HepG2 (cell line): ENCODE measurements around the gene SERPINI1. TPM values are rescaled to one million over a fixed set of nuclear protein-coding genes. Genes with fewer than 3 reads are reported as not detected.

Source experiments
- ARID5B ChIP-seq: IDR thresholded peaks from 2 replicates; pipeline ENCODE4 v1.4.0; 2020; ENCODE audit warnings: mild to moderate bottlenecking, missing genetic modification reagents
- ATF7-NPFF ChIP-seq: sonication (generic); formaldehyde crosslinking; IDR thresholded peaks from 2 replicates; pipeline ENCODE4 v1.8.1; 2023; ENCODE audit warnings: mild to moderate bottlenecking, low read depth, missing genetic modification reagents, moderate library complexity
- ATM ChIP-seq: fragments of 450-650 bp; IDR thresholded peaks from 2 replicates; pipeline ENCODE4 v1.7.1; 2017; ENCODE audit warnings: mild to moderate bottlenecking, borderline replicate concordance
- CREM ChIP-seq, 2 experiments: sonication (generic) in 1 of 2; formaldehyde crosslinking in 1 of 2; IDR thresholded peaks; 2 replicates each; pipeline versions ENCODE4 v1.4.0 to v1.6.1; 2016 to 2020; ENCODE audit warnings: antibody characterized with exemption in 1 of 2, mild to moderate bottlenecking in 1 of 2, missing genetic modification reagents in 1 of 2
- FOXJ3 ChIP-seq: sonication (generic); formaldehyde crosslinking; IDR thresholded peaks from 2 replicates; pipeline ENCODE4 v1.4.0; 2020; ENCODE audit warnings: missing genetic modification reagents, mild to moderate bottlenecking, borderline replicate concordance
- HES4 ChIP-seq: sonication (generic); formaldehyde crosslinking; IDR thresholded peaks from 2 replicates; pipeline ENCODE4 v1.9.0; 2021; ENCODE audit warnings: mild to moderate bottlenecking, missing genetic modification reagents, borderline replicate concordance
- HIC2 ChIP-seq: sonication (generic); formaldehyde crosslinking; IDR thresholded peaks from 2 replicates; pipeline ENCODE4 v1.9.0; 2022; ENCODE audit warnings: low read depth, missing genetic modification reagents
- KDM4B ChIP-seq: sonication (generic); formaldehyde crosslinking; IDR thresholded peaks from 2 replicates; pipeline ENCODE4 v1.4.0; 2020; ENCODE audit warnings: missing genetic modification reagents
- KLF12 ChIP-seq: sonication (generic); formaldehyde crosslinking; IDR thresholded peaks from 2 replicates; pipeline ENCODE4 v1.4.0; 2020; ENCODE audit warnings: missing genetic modification reagents, borderline replicate concordance
- PHF5A ChIP-seq: IDR thresholded peaks from one replicate; pipeline ENCODE4 v1.6.1; 2018; ENCODE audit warnings: low read depth, missing genetic modification reagents; ENCODE audit not compliant: unreplicated experiment
- RAD51 ChIP-seq: fragments of 450-650 bp; IDR thresholded peaks from 2 replicates; pipeline ENCODE4 v1.6.1; 2016; ENCODE audit warnings: borderline replicate concordance
- RBM39 ChIP-seq: fragments of 200-400 bp; formaldehyde crosslinking; IDR thresholded peaks from one replicate; pipeline ENCODE4 v1.6.1; 2018; ENCODE audit warnings: antibody characterized with exemption, mild to moderate bottlenecking, low read depth, low read length; ENCODE audit not compliant: poor library complexity, severe bottlenecking
- SNAPC2 ChIP-seq: sonication (generic); formaldehyde crosslinking; IDR thresholded peaks from 2 replicates; pipeline ENCODE4 v1.8.1; 2022; ENCODE audit warnings: mild to moderate bottlenecking, missing genetic modification reagents
- SP4 ChIP-seq: sonication (generic); formaldehyde crosslinking; IDR thresholded peaks from 2 replicates; pipeline ENCODE4 v1.8.1; 2023; ENCODE audit warnings: mild to moderate bottlenecking, missing genetic modification reagents
- TEAD2 ChIP-seq: sonication (generic); formaldehyde crosslinking; IDR thresholded peaks from 2 replicates; pipeline ENCODE4 v1.9.0; 2021; ENCODE audit warnings: missing genetic modification reagents
- ZFAT ChIP-seq: sonication (generic); formaldehyde crosslinking; conservative IDR thresholded peaks from 2 replicates; pipeline ENCODE4 v1.8.1; 2023; ENCODE audit warnings: missing genetic modification reagents, inconsistent platforms
- ZNF234 ChIP-seq: sonication (generic); formaldehyde crosslinking; conservative IDR thresholded peaks from 2 replicates; pipeline ENCODE4 v1.5.1; 2020; ENCODE audit warnings: mild to moderate bottlenecking, missing genetic modification reagents
- ZNF33A ChIP-seq: sonication (generic); formaldehyde crosslinking; IDR thresholded peaks from 2 replicates; pipeline ENCODE4 v1.5.1; 2020; ENCODE audit warnings: missing genetic modification reagents, mild to moderate bottlenecking, moderate library complexity, borderline replicate concordance
- ZNF605 ChIP-seq: sonication (generic); formaldehyde crosslinking; IDR thresholded peaks from 2 replicates; pipeline ENCODE4 v1.8.0; 2022; ENCODE audit warnings: mild to moderate bottlenecking, missing genetic modification reagents
- ZNF781 ChIP-seq: sonication (generic); formaldehyde crosslinking; IDR thresholded peaks from 2 replicates; pipeline ENCODE4 v1.5.1; 2020; ENCODE audit warnings: borderline replicate concordance, mild to moderate bottlenecking, missing genetic modification reagents; ENCODE audit errors: not compliant biosample characterization
- ZNF782 ChIP-seq: sonication (generic); formaldehyde crosslinking; IDR thresholded peaks from 2 replicates; pipeline ENCODE4 v1.4.0; 2020; ENCODE audit warnings: missing genetic modification reagents, mild to moderate bottlenecking, borderline replicate concordance
- ZSCAN25 ChIP-seq: sonication (generic); formaldehyde crosslinking; IDR thresholded peaks from 2 replicates; pipeline ENCODE4 v1.8.0; 2022; ENCODE audit warnings: mild to moderate bottlenecking, missing genetic modification reagents
- polyA plus RNA-seq, 8 experiments: library from polyadenylated mRNA; depleted of rRNA in 3 of 8; stranded (reverse) in 7 of 8; unstranded in 1 of 8; fragments of >200 nt; fragmentation: Illumina TruSeq in 4 of 8; extraction: Trizol in 4 of 8; gene quantifications; 2 replicates each; pipeline versions ENCODE4 v1.2.1 to v1.2.3, GENCODE V29; 2011 to 2016; ENCODE audit warnings: low read depth in 4 of 8, missing spikeins in 1 of 8, mixed read lengths in 1 of 8; ENCODE audit not compliant: insufficient read depth in 1 of 8
- total RNA-seq, 5 experiments: library from RNA; depleted of rRNA; stranded (reverse); fragments of >200 nt; fragmentation: Illumina TruSeq; extraction: Trizol; gene quantifications; 2 replicates each; pipeline ENCODE4 v1.2.3, GENCODE V29; 2016; ENCODE audit warnings: low read depth in 1 of 5

SERPINI1 gene
- total and polyA plus RNA-seq, 2 of the 13 experiments (the other 11 are each of a cell fraction or from before 2014, with no cell fraction given), result 14.7 to 58.0 TPM

GRCh38 chr3:167735233-167736138 lies at the start of gene SERPINI1 (continued):
- no peak for TF ChIP-seq ARID5B
- TF ChIP-seq HIC2 (CRISPR knock-in tag), result no peak
- TF ChIP-seq SP4 (CRISPR knock-in tag), result no peak; the same call in 1 of the 2 replicates
- TF ChIP-seq ZNF782 (CRISPR knock-in tag), result no peak
- TF ChIP-seq ZNF605 (CRISPR knock-in tag), result no peak
- TF ChIP-seq CREM (IDR thresholded peaks at IDR 0.05), result no peak
- TF ChIP-seq CREM (CRISPR knock-in tag; IDR thresholded peaks at IDR 0.05), result no peak
- no peak for TF ChIP-seq ZNF33A (CRISPR knock-in tag)
- no peak for TF ChIP-seq ZFAT (CRISPR knock-in tag)
- TF ChIP-seq ZNF234 (CRISPR knock-in tag), result 0 out of 2 replicates have a peak, but pooled peaks have one; percentile 52
- no peak for TF ChIP-seq FOXJ3
- TF ChIP-seq KLF12 (CRISPR knock-in tag), result peak; percentile 68; the same call in 1 of the 2 replicates
- TF ChIP-seq HES4, result peak; percentile 50; the same call in 1 of the 2 replicates
- TF ChIP-seq ZSCAN25, result 0 out of 2 replicates have a peak, but pooled peaks have one; percentile 39
- TF ChIP-seq ATF7-NPFF (CRISPR knock-in tag), result no peak
- TF ChIP-seq ATM, result no peak
- no peak for TF ChIP-seq TEAD2
- no peak for TF ChIP-seq PHF5A (CRISPR knock-in tag)
- no peak for TF ChIP-seq SNAPC2 (CRISPR knock-in tag)
- TF ChIP-seq RAD51, result no peak
- TF ChIP-seq RBM39, result peak; percentile 85
- no peak for TF ChIP-seq ZNF781 (CRISPR knock-in tag)
- 0 out of 2 replicates have a peak, but pooled peaks have one; percentile 48 for TF ChIP-seq KDM4B (CRISPR knock-in tag)
